ENCODE measurements around the gene EGFR. TPM values are rescaled to one million over a fixed set of nuclear protein-coding genes. Genes with fewer than 3 reads are reported as not detected.

EGFR gene
- polyA plus RNA-seq, 1 donor from 2014 or later: 0.22 TPM

GRCh38 chr7:55157764-55158105 is 138.9 kb downstream of the EGFR start:
- TF ChIP-seq CTCF (IDR thresholded peaks at IDR 0.05; ENCODE audit: poor library complexity, severe bottlenecking) (no peak), RAD21 (conservative IDR thresholded peaks at IDR 0.05) (no peak), SMC3 (conservative IDR thresholded peaks at IDR 0.05; ENCODE audit: poor library complexity) (no peak), TAF1 (IDR thresholded peaks at IDR 0.05; ENCODE audit: low read depth) (no peak), EP300 (conservative IDR thresholded peaks at IDR 0.05; ENCODE audit: poor library complexity, severe bottlenecking) (no peak), MXI1 (conservative IDR thresholded peaks at IDR 0.05; ENCODE audit: poor library complexity, severe bottlenecking) (no peak), REST (IDR thresholded peaks at IDR 0.05; ENCODE audit: borderline replicate concordance) (no peak), POLR2AphosphoS5 (IDR thresholded peaks at IDR 0.05) (no peak), EZH2 (IDR thresholded peaks at IDR 0.05; ENCODE audit: borderline replicate concordance, insufficient read depth, low read length, poor library complexity, severe bottlenecking) (no peak)
- no peaks in the 10 kb centered on the region for H3K9me2 ChIP-seq (ENCODE audit: insufficient read depth, low read length)
- no peaks in the 10 kb centered on the region for H3K36me3 ChIP-seq (ENCODE audit: insufficient read depth, low read length)
- no peaks in the 10 kb centered on the region for H3K27me3 ChIP-seq (ENCODE audit: insufficient read depth, low read depth, low read length)
- no peaks in the 10 kb centered on the region for H4K20me1 ChIP-seq (ENCODE audit: insufficient read depth)
- H3K79me2 ChIP-seq (replicated peaks; ENCODE audit: insufficient read depth, low read length): no peaks in the 10 kb centered on the region
- no peak overlapping the region for H2AFZ ChIP-seq (ENCODE audit: low read depth, low read length)
- no peaks in the 10 kb centered on the region for H3K9me3 ChIP-seq (ENCODE audit: low read length)
- no peak overlapping the region for H3K4me2 ChIP-seq (ENCODE audit: low read length)
- no peak overlapping the region for H3K27ac ChIP-seq (ENCODE audit: low read length)
- no peaks in the 10 kb centered on the region for H3F3A ChIP-seq (ENCODE audit: insufficient read depth, low read length, poor library complexity, severe bottlenecking)
- H3K4me3 ChIP-seq (ENCODE audit: low read length): no peak overlapping the region
- H3K9ac ChIP-seq (ENCODE audit: low read length): no peak overlapping the region

GRCh38 chr7:55158541-55159382 is 139.9 kb downstream of the EGFR start:
- Histone ChIP-seq H3K27ac (ENCODE audit: low read length) (no peak overlapping the region), H3K4me2 (ENCODE audit: low read length) (no peak overlapping the region), H3K9ac (ENCODE audit: low read length) (no peak overlapping the region), H3K79me2 (replicated peaks; ENCODE audit: insufficient read depth, low read length) (no peaks in the 10 kb centered on the region), H3F3A (ENCODE audit: insufficient read depth, low read length, poor library complexity, severe bottlenecking) (no peaks in the 10 kb centered on the region), H4K20me1 (ENCODE audit: insufficient read depth) (no peaks in the 10 kb centered on the region), H2AFZ (ENCODE audit: low read depth, low read length) (no peak overlapping the region), H3K9me2 (ENCODE audit: insufficient read depth, low read length) (no peaks in the 10 kb centered on the region), H3K4me3 (ENCODE audit: low read length) (no peak overlapping the region), H3K27me3 (ENCODE audit: insufficient read depth, low read depth, low read length) (no peaks in the 10 kb centered on the region), H3K9me3 (ENCODE audit: low read length) (no peaks in the 10 kb centered on the region), H3K36me3 (ENCODE audit: insufficient read depth, low read length) (no peaks in the 10 kb centered on the region)
- TF ChIP-seq POLR2AphosphoS5 (IDR thresholded peaks at IDR 0.05): no peak
- TF ChIP-seq SMC3 (conservative IDR thresholded peaks at IDR 0.05; ENCODE audit: poor library complexity): no peak
- no peak for TF ChIP-seq TAF1 (IDR thresholded peaks at IDR 0.05; ENCODE audit: low read depth)
- TF ChIP-seq RAD21 (conservative IDR thresholded peaks at IDR 0.05): no peak
- no peak for TF ChIP-seq EP300 (conservative IDR thresholded peaks at IDR 0.05; ENCODE audit: poor library complexity, severe bottlenecking)
- no peak for TF ChIP-seq REST (IDR thresholded peaks at IDR 0.05; ENCODE audit: borderline replicate concordance)
- TF ChIP-seq CTCF (IDR thresholded peaks at IDR 0.05; ENCODE audit: poor library complexity, severe bottlenecking): no peak
- no peak for TF ChIP-seq EZH2 (IDR thresholded peaks at IDR 0.05; ENCODE audit: borderline replicate concordance, insufficient read depth, low read length, poor library complexity, severe bottlenecking)
- no peak for TF ChIP-seq MXI1 (conservative IDR thresholded peaks at IDR 0.05; ENCODE audit: poor library complexity, severe bottlenecking)

Data from neural cell (in vitro differentiated cells).